WTC11 (cell line): ENCODE measurements around the gene CYP2A7.

Experiments used
- CREM ChIP-seq: sonication (generic); formaldehyde crosslinking; IDR thresholded peaks from 2 replicates; pipeline ENCODE4 v1.8.1; 2022; ENCODE audit warnings: mild to moderate bottlenecking, missing genetic modification reagents, moderate library complexity
- GABPB1 ChIP-seq: sonication (generic); formaldehyde crosslinking; IDR thresholded peaks from 2 replicates; pipeline ENCODE4 v1.8.1; 2023; ENCODE audit warnings: mild to moderate bottlenecking, missing genetic modification reagents
- NFYB ChIP-seq: sonication (generic); formaldehyde crosslinking; conservative IDR thresholded peaks from 2 replicates; pipeline ENCODE4 v1.8.0; 2022; ENCODE audit warnings: low read depth, missing genetic modification reagents
- NR3C1 ChIP-seq: sonication (generic); formaldehyde crosslinking; conservative IDR thresholded peaks from 2 replicates; pipeline ENCODE4 v1.8.1; 2023; ENCODE audit warnings: low read depth, mild to moderate bottlenecking, missing genetic modification reagents
- OVOL2 ChIP-seq: fragments of 250-450 bp; sonication (Bioruptor Pico); IDR thresholded peaks from 2 replicates; pipeline ENCODE4 v1.9.0; 2021; ENCODE audit warnings: mild to moderate bottlenecking, borderline replicate concordance
- RELA ChIP-seq: sonication (generic); formaldehyde crosslinking; IDR thresholded peaks from 2 replicates; pipeline ENCODE4 v1.8.1; 2022; ENCODE audit warnings: missing genetic modification reagents, mild to moderate bottlenecking, borderline replicate concordance
- ZNF232 ChIP-seq: sonication (generic); formaldehyde crosslinking; IDR thresholded peaks from 2 replicates; pipeline ENCODE4 v1.8.0; 2022; ENCODE audit warnings: mild to moderate bottlenecking, missing genetic modification reagents
- ZNF396 ChIP-seq: fragments of 250-450 bp; sonication (Bioruptor Pico); IDR thresholded peaks from 2 replicates; pipeline ENCODE4 v1.8.0; 2021; ENCODE audit warnings: mild to moderate bottlenecking, moderate library complexity, borderline replicate concordance
- TF ChIP-seq, protein P1 (sequence below): fragments of 200-600 bp; IDR thresholded peaks from 2 replicates; pipeline ENCODE4 v1.8.0; 2022; ENCODE audit warnings: antibody characterized with exemption
- TF ChIP-seq, protein P2 (sequence below): sonication (generic); formaldehyde crosslinking; IDR thresholded peaks from 2 replicates; pipeline ENCODE4 v1.8.1; 2022; ENCODE audit warnings: low read depth, missing genetic modification reagents, borderline replicate concordance
- TF ChIP-seq, protein P3 (sequence below): sonication (generic); formaldehyde crosslinking; IDR thresholded peaks from 2 replicates; pipeline ENCODE4 v1.8.1; 2022; ENCODE audit warnings: low read depth, mild to moderate bottlenecking, moderate library complexity, missing genetic modification reagents, borderline replicate concordance
- TF ChIP-seq, protein P4 (sequence below): sonication (generic); formaldehyde crosslinking; IDR thresholded peaks from 2 replicates; pipeline ENCODE4 v1.8.0; 2022; ENCODE audit warnings: mild to moderate bottlenecking, missing genetic modification reagents

DNA sequence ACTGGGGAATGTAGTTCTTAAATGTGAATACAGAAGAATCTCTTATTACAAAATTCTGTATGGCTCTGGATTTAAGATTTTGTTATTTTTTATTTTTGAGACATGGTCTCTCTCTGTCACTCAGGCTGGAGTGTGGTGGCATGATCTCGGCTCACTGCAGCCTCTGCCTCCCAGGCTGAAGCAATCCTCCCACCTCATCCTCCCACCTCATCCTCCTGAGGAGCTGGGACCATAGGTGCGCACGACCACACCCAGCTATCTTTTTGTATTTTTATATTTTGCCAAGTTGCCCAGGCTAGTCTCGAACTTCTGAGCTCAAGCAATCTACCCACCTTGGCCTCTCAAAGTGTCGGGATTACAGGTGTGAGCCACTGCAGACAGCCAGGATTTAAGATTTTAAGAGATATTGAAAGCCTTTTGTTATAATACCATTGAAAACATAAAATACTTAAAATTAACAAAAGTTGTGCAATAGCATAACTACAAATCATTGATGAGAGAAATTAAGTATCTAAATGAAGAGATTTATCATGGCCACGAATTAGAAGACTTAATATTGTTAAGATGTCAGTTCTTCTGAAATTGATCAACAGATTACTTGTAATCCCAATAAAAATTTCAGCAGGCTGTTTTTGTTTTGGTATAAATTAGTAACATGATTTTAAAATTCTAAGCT is 45.1 kb downstream of the CYP2A7 start:
- TF ChIP-seq, protein P1, sequence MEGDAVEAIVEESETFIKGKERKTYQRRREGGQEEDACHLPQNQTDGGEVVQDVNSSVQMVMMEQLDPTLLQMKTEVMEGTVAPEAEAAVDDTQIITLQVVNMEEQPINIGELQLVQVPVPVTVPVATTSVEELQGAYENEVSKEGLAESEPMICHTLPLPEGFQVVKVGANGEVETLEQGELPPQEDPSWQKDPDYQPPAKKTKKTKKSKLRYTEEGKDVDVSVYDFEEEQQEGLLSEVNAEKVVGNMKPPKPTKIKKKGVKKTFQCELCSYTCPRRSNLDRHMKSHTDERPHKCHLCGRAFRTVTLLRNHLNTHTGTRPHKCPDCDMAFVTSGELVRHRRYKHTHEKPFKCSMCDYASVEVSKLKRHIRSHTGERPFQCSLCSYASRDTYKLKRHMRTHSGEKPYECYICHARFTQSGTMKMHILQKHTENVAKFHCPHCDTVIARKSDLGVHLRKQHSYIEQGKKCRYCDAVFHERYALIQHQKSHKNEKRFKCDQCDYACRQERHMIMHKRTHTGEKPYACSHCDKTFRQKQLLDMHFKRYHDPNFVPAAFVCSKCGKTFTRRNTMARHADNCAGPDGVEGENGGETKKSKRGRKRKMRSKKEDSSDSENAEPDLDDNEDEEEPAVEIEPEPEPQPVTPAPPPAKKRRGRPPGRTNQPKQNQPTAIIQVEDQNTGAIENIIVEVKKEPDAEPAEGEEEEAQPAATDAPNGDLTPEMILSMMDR: no peak
- TF ChIP-seq OVOL2 (CRISPR knock-in tag) (no peak), RELA (CRISPR knock-in tag) (no peak), GABPB1 (no peak), ZNF232 (CRISPR knock-in tag) (no peak), ZNF396 (no peak), NR3C1 (CRISPR knock-in tag) (no peak), CREM (CRISPR knock-in tag) (no peak), NFYB (CRISPR knock-in tag) (no peak)
- TF ChIP-seq, protein P2, sequence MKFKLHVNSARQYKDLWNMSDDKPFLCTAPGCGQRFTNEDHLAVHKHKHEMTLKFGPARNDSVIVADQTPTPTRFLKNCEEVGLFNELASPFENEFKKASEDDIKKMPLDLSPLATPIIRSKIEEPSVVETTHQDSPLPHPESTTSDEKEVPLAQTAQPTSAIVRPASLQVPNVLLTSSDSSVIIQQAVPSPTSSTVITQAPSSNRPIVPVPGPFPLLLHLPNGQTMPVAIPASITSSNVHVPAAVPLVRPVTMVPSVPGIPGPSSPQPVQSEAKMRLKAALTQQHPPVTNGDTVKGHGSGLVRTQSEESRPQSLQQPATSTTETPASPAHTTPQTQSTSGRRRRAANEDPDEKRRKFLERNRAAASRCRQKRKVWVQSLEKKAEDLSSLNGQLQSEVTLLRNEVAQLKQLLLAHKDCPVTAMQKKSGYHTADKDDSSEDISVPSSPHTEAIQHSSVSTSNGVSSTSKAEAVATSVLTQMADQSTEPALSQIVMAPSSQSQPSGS (CRISPR knock-in tag): no peak
- TF ChIP-seq, protein P3, sequence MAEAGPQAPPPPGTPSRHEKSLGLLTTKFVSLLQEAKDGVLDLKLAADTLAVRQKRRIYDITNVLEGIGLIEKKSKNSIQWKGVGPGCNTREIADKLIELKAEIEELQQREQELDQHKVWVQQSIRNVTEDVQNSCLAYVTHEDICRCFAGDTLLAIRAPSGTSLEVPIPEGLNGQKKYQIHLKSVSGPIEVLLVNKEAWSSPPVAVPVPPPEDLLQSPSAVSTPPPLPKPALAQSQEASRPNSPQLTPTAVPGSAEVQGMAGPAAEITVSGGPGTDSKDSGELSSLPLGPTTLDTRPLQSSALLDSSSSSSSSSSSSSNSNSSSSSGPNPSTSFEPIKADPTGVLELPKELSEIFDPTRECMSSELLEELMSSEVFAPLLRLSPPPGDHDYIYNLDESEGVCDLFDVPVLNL (CRISPR knock-in tag): no peak
- TF ChIP-seq, protein P4, sequence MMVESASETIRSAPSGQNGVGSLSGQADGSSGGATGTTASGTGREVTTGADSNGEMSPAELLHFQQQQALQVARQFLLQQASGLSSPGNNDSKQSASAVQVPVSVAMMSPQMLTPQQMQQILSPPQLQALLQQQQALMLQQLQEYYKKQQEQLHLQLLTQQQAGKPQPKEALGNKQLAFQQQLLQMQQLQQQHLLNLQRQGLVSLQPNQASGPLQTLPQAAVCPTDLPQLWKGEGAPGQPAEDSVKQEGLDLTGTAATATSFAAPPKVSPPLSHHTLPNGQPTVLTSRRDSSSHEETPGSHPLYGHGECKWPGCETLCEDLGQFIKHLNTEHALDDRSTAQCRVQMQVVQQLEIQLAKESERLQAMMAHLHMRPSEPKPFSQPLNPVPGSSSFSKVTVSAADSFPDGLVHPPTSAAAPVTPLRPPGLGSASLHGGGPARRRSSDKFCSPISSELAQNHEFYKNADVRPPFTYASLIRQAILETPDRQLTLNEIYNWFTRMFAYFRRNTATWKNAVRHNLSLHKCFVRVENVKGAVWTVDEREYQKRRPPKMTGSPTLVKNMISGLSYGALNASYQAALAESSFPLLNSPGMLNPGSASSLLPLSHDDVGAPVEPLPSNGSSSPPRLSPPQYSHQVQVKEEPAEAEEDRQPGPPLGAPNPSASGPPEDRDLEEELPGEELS (CRISPR knock-in tag): no peak
